HG02870 (cell line): Measurements from ENCODE around the gene SCTR.

ENCODE experiments used
- ATAC-seq: cut with Tn5 transposase; IDR thresholded peaks from one replicate; pipeline ENCODE4 v1.9.1; 2021; ENCODE audit warnings: mild to moderate bottlenecking, moderate library complexity; ENCODE audit not compliant: unreplicated experiment

The SCTR gene

DNA sequence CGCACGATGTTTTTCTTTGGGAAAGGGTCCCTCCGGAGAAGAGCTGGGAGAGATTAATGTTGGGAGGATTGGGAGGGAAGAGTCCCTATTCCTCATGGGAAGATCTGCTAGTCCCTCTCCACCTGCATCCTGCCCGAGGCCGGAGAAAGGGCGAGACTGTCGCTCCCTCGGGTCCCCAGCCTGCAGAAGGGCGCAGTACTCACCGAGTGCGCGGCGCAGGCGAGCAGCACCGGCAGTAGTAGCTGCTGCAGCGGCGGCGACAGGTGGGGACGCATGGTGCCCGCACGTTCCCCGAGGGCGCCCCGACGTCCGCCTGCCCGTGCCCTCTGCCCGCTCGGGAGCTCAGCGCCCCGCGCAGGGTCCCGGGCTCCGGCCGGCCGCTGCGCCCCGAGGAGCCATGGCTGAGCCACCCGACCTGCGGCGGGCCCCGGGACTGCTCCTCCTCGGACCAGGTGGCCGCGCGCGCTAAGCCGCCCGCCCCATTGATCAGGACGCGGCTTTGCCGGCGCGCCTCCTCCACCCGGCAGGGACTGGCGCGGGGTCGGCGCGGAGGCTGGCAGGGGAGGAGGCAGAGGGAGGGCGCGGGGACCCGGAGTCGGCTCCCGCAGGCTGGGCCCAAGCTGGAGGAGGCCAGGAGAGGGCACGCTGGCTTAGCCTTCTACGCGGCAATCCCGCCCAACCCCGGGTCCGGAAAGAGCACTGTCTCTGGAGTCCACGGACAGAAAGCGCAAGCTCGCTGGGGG is at the start of gene SCTR:
SCTR (minus strand) TSS at position 532 of the 743 bp plus-strand sequence; CDS start at position 275, 257 bp downstream.
- ATAC-seq, result no peak

DNA sequence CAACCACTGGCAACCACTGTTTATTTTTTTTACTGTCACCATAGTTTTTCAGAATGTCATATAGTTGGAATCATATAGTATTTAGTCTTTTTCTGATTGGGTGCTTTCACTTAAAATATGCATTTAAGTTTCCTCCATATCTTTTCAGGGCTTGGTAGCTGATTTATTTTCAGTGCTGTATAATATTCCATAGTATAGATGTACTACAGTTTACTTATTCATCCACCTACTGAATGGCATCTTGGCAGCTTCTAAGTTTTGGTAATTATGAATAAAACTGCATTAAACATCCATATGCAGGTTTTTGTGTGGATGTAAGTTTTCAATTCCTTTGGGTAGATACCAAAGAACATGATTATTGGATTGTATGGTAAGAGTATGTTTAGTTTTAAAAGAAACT is 43.0 kb upstream of the SCTR start:
- no peak for ATAC-seq

DNA sequence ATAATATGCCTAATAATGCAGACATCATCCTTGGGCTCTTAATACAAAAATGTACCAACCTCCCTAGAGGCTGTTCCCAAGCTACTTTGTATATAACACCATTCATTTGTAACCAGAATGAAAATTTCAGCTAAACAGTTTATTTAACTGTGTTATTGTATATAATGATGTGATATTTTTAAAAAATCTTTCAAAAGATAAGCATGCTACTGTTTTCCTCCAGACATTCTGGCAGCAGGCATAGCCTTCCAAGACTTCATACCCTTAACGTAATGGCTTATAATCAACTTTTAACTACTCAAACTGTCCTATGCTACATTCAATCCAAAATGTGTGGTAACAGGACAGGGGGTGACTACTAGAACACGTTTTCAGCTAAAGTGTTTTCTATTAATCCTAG is 41.2 kb upstream of the SCTR start:
- no peak for ATAC-seq

DNA sequence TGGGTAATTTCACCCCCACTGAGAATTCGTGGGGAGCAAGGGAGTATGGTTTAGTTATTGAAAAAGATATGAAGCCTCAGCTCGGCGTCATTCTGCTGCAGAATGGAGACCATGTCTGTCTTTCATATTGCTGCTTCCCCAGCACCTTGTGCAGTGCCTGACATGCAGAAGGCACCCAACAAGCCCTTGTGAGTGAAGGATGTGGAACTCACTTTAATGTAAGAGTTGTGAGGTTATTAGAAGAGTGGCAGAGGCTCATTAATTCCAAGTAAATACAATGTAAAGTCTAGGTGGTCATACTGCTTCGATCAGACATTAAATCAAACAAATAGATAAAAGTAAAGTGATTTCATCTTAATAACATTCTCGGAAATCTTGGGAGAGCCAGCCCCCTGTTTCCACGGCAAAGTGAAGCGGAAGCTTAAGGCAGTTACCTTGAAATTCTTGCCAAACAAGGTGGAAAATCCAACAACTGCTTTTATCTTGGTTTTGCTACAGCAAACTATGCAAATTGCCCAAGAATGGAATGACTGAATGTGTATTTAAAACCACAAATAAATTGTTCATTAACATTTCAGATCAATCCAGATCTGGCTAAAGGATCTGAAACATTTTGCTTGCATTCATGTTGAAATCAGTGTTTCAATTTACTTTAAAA is 29.5 kb upstream of the SCTR start:
- ATAC-seq, result no peak

DNA sequence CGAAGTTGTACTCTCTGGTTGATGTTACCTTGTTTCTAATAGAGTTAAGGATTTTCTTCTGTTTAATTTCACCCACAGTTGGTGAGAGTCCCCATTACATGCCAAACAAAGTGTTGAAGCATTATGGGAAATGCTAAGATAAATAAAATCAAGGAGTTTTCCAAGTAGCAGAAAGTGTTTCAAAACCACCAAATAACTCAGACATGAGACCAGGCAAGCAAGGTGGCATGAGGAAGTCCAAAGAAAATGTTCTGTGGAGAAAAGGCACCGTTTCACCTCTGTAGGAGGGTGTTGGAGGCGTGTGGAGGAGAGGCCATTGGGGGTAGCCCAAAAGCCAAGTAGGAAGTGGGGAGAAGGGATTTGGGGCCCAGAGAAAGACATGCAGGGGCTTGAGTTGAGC is 28.6 kb upstream of the SCTR start:
- ATAC-seq, result no peak

DNA sequence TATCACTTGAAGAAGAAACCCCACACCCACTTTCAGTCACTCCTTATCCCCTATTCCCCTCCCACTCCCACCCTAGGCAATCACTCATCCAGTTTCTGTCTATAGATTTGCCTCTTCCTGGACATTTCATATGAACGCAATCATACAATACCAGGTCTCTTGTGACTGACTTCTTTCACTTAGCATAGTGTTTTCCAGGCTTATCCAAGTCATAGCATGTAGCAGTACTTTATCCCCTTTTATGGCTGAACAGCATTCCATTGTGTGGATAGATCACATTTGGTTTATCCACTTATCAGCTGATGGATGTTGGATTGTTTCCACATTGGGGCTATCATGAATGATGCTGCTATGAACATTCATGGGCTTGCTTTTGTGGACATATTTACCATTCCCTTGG is 26.6 kb upstream of the SCTR start:
- no peak for ATAC-seq

DNA sequence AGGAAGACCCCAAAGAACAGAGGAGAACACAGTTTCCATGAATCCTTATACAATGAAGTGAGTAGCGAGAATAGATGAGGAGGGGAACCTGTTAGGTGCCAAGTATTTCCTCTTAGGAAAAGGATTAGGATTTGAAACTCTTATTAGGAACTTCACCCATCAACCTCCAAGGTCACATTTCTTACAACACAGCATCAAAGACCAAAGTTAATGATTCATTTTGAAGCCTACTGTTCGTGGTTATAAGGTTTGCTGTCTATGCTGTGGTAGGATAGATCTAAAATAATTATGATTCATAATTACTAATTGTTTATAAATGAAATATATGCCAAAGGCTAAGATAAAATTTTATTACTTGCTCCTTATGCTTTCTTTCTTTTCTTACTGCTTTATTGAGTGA is 26.1 kb upstream of the SCTR start:
- no peak for ATAC-seq

DNA sequence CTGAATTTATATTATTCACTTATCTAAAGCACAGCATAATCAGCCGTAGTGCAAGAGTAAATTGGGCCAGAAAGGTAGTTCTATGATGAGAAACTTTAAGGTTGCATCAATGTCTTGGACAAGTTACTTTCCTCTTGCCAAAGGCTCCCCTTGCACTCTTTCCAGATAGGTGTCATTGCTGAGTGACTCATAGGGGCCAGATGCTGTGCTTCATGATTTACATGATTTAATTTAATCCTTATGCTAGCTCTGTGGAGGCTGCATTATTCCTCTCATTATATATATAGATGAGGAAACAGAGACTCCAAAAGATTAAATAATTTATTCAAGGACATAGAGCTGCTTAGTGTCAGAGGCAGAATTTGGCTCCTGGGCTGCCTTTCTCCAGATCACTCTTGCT is 25.0 kb upstream of the SCTR start:
- no peak for ATAC-seq

DNA sequence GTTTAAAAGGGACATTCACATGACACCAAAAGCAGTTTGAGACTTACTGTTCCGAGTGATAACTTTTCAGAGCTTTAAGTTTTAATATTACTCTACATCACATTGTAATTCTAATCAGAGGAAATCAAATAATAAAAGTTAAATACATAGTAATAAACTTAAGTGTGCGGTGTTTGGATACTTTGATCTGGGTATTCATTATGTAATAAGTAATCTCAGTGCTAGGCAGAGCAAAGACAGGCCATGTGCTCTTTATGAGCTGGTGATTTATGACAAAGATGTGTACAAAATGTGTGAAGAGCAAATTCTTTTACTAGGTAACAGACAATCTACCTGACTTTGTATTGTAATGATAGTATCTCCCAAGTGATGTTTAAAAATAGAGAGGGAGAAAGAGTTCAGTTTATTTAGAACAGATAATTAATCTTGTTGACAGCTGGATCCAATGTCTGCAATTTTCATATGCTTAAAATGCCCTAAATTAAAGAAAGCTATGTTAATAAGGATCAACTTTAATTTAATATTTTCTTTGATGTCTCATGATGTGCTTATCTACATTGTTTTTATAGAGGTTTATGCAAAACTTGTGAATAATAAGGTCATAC is 24.3 kb upstream of the SCTR start:
- no peak for ATAC-seq

DNA sequence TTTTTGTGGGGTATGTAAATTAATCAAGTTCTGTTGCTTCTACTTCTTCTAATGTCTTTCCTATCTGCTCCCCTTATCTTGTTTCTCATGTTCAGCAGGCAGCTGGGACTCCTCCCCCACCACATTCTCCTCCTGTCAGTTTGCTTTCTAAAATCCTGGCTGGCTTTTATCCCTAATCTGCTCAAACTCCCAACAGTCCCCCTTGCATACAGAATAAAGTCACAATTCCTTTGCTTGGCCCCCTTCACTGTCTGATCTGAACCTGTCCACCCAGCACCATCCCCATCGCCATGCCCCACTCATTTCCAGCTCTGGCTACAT is 22.1 kb upstream of the SCTR start:
- no peak for ATAC-seq

DNA sequence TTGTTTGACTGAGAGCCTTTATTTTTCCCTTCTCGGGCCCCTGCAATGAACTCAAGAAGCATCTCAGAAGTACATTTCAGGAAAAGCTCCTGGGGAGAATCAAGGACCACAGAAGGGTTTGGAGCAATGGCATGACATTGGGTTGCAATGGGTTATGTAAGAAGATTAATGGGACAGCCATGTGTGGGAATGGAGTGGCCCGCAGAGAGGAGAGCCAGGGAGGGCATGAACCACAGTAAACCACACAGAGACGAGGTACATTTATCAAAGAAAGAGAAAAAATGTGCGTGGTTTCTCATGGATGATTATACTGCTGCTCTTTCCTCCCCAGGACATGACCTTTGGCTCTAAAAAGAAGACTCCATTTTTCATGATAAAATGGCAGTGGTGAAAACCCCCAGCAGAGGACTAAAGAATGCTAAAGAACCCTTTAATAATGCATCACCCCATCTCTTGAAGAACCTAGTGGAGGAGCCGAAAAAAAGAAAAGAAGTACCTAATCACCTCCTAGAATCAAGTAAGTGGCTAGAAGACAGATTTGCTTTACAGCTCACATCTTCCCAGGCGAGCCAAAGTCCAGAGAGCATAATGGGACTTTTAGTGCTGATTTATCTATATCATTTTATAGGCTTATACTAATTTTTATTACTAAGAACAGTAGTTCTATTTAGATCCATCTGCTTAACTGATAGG is 21.6 kb upstream of the SCTR start:
- ATAC-seq, result no peak

DNA sequence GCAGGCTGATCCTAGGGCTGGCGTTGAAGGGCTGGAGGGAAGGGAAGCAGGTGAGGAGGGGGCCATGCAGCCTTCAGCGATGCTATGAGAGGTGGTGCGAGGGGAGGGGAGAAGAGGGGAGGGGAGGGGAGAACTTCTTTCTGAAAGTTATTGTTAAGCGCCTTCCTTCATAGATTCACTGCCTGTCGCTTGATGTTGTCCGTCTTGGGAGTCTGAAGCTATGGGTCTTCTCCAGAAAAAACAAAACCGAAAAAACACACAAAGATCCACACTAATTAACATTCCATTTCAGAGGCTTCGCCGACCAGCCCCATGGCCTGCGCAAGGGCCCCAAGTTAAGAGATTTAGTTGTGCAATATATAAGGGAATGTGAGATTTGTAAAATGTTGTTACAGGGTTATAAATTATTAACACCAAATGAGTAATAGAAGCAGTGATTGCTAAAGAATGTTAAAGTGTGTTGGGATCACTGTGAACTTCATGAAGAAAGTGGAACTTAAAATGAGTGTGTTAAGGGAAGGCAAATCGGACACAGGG is 20.7 kb upstream of the SCTR start:
- ATAC-seq, result no peak

DNA sequence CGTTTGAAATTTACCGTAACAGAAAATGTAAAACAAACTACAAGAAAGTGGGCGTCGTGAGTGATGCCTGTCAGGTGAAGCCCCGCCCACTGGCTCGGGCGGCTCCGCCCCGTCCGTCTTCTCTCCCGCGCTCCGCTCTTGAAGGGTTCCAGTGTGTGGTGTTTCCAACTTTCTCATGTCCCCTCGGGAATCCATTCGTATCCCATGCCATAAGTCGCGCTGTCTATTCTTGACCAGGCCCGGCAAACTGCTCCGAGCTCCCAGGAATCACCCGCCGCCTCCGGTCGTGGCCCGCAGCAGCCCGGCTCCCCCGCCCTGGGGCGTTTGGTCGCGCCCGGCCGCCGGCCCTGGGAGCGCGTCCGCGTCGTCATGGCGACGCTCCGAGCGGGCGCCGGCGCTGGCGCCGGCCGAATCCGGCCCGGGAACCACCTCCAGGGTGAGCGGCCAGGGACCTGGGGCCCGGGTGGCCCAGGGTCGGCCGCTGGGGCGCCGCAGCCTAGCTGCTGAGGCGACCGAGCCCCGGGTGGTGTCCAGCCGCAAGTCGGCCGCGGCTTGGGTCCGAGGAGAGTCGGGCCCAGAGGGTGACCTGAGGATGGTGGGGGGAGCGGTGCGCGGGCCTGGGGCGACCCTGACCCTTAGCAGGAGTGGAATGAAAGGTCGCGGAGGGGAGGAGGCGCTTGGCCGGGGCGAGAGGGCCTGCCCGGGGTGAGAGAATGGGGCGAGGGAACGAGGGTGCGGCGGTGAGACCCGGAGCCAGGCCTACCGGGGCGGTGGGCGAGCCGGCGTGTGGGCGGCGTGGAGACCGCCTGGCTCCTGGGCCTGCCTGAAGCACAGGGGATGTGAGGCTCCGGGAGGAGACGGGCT is 20.0 kb upstream of the SCTR start, which contains the start of gene CFAP221:
CFAP221 (plus strand) TSS at position 375 of the 864 bp plus-strand sequence. CDS start 1,683 bp downstream, outside the sequence.
- peak; percentile 73 for ATAC-seq

DNA sequence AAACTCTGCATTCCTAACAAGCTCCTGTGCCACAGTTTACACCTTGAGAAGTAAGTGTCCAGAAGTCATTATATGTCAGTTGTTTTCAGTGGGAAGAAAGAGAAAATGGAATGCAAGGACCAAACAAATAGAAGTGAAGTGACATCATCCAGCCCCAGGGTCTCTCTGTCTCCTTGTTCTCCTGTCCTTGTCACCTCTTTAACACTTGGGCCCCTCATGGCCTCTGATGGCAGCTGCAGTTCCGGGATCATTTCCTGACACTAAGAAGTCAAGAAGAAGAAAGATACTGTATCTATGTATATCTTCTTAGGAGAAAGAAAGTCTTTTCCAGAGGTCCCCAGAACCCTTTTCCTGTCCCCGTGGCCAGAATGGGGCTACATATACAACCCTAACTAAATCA is 17.2 kb upstream of the SCTR start:
- ATAC-seq, result no peak

DNA sequence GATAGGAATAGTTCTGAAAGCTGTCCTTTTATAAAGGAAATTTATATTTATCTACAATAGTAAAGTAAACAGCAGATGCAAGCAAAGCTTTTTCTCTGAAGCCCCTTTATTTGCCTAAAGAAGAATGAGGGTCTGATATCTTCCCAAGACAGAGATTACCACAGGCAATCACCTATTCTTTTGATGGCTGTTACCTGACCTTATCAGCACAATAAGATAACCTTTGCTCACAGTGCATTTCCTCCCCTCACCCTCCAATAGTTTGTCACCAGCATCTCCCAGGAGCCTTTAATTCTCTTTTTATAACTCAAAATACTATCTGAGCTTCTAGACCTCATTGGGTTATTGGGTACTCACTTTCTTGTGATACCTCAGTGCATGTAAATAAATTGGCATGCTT is 13.5 kb upstream of the SCTR start:
- no peak for ATAC-seq

DNA sequence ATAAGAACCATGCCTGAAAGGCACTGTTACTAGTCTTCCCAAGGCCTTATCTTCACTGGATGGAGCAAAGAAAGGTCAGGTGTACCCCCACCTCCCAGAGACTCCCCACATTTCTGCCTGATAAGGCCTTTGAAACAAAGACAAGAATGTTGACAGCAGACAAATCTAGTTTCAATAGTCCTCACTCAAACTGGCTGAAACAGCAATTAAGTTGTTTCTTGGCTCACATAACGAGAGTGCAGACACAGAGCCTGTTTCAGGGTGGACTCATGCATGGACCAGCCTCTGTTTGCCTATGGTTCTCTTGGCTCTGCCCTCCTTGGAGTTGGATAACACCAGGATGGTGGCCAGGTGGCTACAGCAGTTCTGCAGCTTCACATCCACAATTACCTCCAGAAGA is 12.4 kb upstream of the SCTR start:
- no peak for ATAC-seq

DNA sequence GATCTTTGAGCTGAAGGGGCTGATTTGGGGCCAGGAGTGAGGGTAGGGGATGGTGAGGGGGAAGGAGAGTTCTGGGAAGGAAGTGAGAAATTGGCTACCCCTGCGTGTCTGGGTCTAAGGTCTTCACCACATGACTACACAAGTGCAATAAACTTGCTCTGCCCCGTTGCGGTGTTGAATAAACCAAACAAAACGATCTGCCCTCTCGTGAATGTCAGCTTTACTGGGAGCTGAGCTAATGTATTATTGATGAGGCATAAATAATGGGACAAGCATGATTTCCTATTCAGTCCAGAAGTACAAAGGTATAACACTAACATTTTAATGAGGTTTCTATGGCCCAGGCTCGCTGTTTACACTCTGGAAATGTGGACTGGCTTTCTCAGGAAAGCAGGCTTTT is 11.9 kb upstream of the SCTR start:
- ATAC-seq, result no peak

DNA sequence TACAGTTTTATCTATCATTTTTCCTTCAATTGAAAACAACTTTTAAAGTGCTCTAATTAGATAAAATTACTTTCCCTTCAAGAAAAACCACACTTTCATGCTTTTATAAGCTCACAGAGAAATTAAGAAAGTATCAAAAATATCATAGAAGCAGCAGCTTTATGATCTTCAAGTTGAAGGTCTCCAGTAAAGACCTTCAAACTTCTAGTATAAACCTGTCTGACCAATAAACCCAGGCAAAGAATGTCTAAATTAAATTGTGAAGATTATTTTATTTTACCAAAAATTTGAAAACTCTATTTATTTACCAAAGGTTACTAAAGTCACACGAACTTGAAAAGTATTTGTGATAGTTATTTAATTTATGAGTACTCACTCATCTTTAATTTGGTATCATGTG is 9.3 kb upstream of the SCTR start:
- no peak for ATAC-seq

DNA sequence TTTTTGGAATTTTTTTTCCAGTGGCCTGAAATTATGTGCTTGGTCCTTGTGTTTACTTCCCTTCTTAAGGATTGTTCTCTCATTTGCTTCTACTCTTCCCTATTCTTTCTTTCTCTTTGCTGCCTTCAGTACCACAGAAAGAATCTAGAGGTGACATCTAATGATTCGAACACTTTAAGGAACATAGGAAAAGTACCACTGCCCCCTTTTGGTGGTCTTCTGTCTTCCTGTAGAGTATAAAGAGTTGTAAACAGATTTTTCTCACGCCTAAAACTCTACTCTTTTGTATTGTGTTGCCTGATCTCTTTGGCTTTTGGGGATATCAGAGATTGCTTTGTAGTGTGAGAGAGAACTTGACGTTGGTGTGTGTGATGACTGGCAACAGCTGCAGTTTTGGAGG is 7.0 kb upstream of the SCTR start:
- ATAC-seq, result no peak

DNA sequence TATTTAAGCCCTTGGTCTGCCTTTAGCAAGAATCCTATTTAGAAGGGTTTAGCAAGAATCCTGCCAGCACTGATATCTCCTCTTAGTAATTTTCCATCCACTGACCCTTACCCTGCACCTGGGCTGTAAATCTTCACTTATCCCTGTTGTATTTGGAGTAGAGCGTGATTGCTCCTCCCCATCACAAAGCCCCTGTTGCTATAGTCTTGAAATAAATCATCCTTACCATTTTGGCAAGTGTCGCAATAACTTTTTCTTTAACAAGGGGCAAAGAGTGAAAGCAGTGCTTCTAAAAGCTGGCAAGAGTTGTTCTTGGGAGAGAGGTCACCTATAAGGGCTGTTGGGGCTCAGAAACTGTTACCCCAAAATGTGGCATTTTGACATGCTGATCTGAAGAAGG is 3.7 kb upstream of the SCTR start:
- ATAC-seq, result no peak

DNA sequence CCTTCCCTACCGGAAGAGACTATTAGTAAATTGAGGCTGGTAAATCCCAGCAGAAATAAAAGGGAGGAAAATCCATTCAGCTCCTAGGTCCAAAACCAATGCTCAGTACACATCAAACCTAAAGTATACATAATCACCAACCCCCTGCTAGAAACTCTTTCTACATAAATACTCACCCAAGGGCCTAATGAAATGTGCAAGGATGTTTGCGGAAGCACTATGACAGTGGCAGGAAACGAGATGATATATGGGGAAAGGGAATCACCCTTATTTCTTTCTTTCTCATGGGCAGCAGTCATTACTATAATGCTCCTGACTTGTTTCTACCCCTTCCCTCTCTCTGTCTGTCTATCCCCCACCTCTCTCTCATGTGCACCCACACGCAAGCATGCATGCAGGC is 1.3 kb upstream of the SCTR start:
- no peak for ATAC-seq
